ENCODE measurements around the gene ADORA1.

Gene ADORA1

DNA sequence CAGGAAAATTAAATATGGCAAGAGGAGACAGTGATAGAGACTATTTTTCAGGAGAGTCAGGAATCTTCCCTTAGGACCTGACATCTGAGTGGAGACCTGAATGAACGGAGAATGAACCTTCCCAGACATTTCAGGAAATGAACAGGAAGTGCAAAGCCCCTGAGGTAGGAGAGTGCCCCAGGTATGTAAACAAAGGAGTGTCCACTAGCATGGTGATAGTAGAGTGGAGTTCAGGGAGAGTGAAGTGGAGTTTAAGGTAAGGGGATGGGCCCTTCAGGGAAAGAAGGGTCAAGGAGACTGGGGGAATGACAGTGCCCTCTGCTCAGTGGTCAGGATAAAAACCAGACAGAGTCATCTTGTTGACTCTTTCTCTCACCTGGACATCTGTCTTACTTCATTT lies 28.8 kb downstream of the ADORA1 start:
- no peak for DNase-seq (ENCODE audit: low read depth in 2 of 2)

DNA sequence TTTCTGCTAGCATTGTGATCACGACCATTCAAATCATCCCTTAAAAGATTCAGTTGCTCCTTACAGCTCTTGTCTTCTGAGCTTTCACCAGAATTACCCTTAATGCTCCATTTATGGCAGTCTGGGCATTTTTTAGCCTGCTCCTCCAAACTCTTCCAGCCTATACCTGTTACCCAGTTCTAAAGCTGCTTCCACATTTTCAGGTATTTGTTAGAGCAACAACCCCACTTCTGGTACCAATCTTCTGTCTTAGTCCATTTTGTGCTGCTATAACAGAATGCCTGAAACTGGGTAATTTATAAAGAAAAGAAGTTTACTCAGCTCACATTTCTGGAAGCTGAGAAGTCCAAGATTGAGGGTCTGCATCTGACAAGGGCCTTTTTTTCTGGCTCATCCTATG lies 30.9 kb downstream of the ADORA1 start:
- DNase-seq (ENCODE audit: low read depth in 2 of 2) = no peak

DNA sequence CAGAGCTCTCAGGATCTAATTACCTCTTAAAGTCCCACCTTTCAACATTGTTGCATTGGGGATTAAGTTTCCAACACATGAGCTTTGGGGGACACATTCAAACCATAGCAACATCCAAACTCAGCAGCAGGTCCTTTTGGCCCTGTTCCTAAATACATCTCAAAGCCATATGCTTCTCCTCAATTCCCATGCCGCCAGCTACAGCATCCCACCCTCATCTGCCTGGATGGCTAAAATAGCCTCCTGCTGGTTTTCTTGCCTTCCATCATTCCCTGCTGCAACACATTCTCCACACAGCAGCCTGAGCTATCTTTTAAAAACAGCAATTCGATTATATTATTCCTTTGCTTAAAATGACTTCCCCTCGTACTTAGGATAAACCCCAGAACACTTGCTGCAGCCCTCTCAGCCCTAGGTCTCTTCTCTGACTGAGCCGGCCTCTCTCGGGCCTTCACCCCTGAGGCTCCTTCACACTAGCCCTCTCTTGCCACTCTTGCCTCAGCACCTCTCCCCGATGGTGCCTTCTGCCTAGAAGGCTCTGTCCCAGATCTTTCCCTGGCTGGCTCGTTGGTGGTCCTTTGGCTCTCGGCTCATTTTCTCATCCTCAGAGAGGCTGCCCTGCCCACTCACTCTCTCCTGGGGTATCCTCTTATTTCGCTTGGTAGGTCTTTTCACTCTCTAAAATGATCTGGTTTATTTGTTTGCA lies 31.6 kb downstream of the ADORA1 start:
- DNase-seq (ENCODE audit: low read depth in 2 of 2) = no peak

DNA sequence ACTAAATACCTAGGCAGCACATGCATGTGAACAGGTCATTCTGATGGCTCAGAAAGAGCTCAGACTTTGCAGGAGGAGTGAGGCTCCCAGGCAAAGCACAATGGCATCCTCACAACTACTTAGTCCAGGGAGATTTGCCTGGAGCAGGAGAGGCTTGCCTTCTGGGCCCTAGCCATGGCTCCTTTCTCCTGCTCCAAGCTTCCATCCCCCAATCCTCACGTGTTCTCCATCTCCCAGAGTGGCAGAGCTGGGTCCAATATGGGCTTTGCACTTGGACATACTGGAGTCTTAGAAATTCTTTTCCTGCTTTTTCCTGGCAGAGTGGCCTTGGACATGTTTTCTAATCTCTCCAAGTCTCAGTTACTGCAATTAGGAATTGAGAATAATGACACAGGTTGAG lies 32.3 kb downstream of the ADORA1 start:
- DNase-seq (ENCODE audit: low read depth in 2 of 2) = no peak

DNA sequence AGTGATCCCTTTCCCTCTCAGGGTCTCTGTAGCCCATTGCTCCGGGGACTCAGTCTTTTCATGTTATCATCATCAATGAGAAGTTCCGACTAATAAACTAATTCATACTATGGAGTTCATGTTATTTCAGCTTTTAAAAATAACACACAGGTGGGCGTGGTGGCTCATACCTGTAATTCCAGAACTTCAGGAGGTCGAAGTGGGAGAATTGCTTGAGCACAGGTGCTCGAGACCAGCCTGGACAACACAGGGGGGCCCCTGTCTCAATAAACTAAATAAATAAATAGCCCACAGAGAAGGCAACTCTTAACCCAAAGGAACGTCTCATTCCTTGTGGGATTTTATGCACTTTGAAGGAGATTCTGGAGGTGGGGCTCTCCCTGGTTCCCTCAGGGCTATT lies 33.6 kb downstream of the ADORA1 start:
- no peak for DNase-seq (ENCODE audit: low read depth in 2 of 2)

DNA sequence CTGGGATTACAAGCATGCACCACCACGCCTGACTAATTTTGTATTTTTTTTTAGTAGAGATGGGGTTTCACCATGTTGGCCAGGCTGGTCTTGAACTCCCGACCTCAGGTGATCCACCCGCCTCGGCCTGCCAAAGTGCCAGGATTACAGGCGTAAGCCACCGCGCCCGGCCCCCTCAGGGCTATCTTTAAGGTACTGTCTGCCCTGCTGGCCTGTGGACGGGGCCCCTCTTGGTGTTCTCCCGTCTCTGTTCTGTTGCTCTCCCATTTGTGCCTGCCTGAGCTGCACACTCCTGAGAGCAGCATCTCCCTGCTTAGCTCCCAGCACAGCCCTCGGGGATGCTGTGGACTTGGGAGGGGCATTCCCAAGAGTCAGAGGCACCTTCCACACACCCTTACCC lies 34.2 kb downstream of the ADORA1 start:
- DNase-seq (ENCODE audit: low read depth in 2 of 2) = no peak

DNA sequence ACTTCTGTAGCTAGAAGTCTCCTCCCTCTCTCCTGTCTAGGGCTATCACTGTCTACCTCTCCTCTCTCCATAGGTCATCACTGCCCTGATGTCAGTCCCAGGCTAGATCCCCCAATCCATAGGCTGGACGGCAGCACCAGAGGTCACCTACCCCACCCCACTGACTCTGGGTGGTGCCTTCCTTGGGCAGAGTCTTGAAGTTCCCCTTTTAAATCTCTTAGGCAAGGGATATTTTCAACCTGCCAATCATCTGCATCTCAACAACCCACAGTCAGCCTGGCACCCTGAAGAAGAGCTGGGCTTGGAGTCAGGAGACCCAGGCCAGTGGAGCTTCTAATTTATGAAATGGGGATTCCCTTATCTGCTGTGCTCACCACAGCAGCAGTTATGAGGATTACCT lies 34.9 kb downstream of the ADORA1 start:
- no peak for DNase-seq (ENCODE audit: low read depth in 2 of 2)

DNA sequence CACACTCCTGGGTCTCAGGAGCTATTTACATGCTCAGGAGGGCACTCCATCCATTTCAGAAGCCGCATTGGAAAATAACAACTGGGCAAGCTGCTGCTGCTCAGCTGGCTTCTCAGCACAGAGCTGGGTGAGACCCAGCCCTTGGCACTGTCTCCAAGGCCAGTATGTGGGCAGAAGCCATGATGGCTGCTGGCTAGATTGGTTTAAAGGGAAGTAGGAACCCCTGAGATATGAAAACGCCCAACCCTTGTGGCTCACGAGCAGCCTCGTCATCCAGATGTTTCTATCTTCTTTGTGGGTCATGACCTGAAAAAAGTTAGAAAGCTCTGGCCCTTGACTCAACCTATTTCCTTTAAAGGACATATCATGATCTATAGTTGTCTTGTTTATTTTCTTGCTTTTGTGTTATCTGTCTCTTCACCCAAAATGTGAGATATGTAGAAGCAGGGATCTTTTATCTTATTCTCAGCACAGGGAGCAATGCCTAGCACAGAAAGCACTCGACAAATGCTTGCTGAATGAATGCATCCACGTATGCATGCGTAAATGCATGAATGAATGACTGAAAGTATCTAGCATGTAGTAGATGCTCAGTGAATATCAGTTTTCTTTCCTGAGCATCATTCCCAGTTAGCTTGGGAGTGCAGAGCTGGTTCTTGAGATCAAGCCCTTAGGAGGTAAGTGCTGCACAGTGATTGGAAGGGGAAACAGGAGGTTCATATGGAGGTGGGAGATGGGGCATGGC lies 36.5 kb downstream of the ADORA1 start:
- DNase-seq (ENCODE audit: low read depth in 2 of 2) = no peak

DNA sequence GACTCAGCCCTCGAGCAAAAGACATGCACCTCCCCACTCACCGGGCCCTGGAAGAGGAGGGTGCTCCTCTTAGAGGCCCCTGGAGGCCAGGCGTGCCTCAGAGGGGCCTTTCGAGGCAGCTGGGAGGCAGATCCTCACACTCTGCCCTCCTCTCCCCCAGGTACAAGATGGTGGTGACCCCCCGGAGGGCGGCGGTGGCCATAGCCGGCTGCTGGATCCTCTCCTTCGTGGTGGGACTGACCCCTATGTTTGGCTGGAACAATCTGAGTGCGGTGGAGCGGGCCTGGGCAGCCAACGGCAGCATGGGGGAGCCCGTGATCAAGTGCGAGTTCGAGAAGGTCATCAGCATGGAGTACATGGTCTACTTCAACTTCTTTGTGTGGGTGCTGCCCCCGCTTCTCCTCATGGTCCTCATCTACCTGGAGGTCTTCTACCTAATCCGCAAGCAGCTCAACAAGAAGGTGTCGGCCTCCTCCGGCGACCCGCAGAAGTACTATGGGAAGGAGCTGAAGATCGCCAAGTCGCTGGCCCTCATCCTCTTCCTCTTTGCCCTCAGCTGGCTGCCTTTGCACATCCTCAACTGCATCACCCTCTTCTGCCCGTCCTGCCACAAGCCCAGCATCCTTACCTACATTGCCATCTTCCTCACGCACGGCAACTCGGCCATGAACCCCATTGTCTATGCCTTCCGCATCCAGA lies 37.7 kb downstream of the ADORA1 start:
- DNase-seq (ENCODE audit: low read depth in 2 of 2) = no peak

DNA sequence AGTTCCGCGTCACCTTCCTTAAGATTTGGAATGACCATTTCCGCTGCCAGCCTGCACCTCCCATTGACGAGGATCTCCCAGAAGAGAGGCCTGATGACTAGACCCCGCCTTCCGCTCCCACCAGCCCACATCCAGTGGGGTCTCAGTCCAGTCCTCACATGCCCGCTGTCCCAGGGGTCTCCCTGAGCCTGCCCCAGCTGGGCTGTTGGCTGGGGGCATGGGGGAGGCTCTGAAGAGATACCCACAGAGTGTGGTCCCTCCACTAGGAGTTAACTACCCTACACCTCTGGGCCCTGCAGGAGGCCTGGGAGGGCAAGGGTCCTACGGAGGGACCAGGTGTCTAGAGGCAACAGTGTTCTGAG lies 38.3 kb downstream of the ADORA1 start:
- no peak for DNase-seq (ENCODE audit: low read depth in 2 of 2)

DNA sequence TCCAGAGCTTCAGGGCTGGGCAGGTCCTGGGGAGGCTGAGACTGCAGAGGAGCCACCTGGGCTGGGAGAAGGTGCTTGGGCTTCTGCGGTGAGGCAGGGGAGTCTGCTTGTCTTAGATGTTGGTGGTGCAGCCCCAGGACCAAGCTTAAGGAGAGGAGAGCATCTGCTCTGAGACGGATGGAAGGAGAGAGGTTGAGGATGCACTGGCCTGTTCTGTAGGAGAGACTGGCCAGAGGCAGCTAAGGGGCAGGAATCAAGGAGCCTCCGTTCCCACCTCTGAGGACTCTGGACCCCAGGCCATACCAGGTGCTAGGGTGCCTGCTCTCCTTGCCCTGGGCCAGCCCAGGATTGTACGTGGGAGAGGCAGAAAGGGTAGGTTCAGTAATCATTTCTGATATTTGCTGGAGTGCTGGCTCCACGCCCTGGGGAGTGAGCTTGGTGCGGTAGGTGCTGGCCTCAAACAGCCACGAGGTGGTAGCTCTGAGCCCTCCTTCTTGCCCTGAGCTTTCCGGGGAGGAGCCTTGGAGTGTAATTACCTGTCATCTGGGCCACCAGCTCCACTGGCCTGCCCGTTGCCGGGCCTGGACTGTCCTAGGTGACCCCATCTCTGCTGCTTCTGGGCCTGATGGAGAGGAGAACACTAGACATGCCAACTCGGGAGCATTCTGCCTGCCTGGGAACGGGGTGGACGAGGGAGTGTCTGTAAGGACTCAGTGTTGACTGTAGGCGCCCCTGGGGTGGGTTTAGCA lies 38.8 kb downstream of the ADORA1 start:
- no peak for DNase-seq (ENCODE audit: low read depth in 2 of 2)

DNA sequence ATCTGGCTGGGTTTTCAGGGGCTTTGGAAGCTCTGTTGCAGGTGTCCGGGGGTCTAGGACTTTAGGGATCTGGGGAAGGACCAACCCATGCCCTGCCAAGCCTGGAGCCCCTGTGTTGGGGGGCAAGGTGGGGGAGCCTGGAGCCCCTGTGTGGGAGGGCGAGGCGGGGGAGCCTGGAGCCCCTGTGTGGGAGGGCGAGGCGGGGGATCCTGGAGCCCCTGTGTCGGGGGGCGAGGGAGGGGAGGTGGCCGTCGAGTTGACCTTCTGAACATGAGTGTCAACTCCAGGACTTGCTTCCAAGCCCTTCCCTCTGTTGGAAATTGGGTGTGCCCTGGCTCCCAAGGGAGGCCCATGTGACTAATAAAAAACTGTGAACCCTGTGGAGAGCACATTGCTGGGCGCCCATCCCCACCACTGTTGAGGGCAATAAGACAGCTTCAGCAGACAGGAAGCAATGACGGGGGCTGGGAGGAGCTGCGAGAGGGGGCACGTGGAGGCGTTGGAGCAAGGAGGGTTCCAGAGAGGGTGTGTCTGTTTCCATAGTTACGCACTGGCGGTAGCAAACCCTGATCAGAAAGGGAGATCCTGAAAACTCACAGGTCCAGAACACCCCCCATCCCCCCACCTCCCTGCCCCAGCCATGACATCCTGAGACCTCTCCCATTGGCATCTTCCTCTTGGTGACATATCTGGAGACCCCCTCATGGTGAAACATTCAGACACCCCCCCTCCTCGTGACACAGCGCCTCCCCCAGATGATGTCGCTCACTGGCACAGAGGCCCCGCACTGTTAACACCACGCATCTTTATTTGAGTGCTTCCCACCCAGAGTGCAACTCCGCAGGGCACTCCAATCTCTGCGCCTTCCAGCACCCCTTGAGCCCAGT lies 39.7 kb downstream of the ADORA1 start:
- DNase-seq (ENCODE audit: low read depth in 2 of 2) = no peak

DNA sequence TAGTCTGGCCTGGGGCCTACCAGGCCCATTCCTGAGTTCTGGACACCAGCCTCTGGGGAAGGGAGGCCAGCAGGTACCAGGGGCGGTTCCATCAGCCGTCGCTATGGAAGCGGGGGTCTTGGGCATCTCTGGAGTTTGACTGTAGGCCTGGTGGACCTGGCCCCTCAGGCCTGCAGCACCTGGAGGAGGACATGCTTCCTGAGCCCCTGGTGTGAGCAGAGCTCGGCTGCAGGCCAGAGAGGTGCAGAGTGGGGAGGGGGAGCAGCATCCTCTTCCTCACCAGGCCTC lies 40.3 kb downstream of the ADORA1 start:
- DNase-seq (ENCODE audit: low read depth in 2 of 2) = no peak

DNA sequence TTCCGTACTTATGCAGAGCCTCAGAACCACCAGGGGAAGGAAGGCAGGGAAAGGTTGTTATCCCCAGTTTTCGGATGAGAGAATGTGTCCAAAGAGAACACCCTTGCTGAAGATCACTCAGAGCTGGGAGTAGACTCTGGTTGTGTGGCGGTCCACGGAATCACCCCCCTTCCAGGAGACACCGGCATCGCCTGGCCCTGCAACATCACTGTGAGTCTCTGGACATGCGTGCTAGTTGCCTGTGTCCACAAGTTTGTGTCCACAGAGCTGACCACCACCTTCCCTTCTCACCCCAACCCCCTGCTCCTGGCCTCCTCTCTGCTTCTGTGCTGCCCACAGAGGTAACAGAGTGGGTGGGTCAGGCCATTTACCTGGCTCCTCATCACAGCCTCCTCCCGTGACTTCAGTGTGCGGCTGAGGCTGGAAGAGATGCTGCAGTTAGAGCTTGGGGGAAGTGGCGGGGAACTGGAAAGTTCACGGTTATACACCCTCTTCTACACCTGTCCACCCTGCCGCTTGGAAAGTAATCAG lies 40.8 kb downstream of the ADORA1 start:
- DNase-seq (ENCODE audit: low read depth in 2 of 2) = no peak

DNA sequence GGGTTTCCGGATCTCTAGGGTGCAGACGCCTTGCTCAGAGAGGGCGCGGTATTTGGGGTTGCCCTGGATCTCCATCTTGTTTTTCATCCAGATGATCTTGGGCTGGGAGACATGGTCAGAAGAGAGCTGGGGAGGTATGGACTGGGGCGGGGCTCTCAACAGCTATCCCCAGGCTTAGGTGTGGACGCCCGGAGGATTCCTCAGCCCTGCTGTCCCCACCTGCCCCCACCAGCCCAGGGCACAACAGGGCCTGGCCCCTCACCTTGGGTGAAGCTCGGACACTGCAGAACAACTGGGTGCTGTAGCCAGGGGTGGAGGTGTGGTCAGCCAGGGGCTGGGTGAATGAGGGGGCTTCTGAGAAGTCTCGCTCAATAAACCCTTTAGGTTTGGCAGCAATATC lies 41.5 kb downstream of the ADORA1 start:
- no peak for DNase-seq (ENCODE audit: low read depth in 2 of 2)

DNA sequence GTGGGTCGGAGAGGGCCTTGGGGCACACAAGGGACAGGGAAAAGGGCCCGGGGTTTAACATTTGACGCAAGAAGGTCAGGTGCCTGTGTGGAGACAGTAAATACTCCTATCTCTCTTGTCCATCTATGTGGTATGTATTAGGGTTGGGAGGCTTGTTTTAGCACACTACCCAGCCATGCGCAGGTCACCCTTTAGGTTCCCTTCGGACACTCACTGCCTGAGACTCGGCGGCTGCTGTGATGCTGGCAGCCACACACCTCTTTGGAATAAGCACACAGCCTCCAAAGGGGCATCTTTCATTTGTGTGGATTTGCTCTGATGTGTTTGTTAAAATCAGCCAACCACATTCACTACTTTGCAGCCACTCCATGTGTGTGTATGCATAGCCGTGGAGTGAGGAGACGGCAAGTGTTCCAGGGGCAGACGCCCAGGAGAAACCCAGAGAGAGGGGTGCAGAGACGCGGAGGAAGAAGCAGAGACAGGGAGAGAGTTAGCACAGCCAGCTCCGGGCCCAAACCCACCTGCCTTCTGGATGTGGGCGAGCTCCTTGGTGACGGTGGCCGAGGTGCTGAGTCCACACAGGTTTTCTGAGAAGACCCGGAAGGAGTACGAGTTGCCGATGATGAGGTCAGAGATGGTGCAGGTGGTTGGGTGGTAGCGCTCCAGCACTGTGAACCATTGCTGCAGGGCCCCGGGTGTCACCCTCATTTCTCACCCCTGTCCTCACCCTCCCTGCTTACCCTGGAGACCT lies 42.4 kb downstream of the ADORA1 start:
- no peak for DNase-seq (ENCODE audit: low read depth in 2 of 2)

DNA sequence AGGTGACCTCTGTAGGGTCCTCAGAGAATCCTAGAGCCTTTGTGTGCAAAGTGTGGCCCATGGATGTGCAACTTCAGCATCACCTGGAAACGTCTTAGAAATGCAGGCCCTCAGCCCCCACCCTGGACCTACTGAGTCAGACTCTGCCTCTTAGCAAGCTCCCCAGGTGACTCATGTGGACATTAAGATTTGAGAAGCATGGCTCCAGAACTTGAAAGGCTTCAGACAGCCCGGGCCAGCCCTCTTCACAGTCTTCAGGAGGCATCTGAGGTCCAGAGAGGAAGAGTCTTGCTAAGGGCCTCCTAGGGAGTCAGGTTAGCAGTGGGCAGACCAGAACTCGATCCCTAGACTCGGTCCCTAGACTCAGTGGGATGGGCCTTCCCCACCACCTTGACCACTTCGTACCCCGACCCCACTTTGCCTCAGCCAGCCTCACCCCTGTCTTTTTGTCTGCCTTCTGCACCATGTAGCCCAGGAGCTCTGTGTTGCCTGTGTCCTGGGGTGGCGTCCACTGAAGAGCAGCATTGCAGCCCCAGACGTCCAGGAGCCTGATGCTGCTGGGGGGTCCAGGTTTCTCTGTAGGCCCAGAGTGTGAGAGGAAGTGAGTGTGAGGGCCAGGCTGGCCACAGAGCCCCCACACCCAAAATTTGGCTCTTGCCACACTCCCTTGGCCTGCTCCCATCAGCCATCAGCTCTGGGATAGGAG lies 43.3 kb downstream of the ADORA1 start:
- DNase-seq (ENCODE audit: low read depth in 2 of 2) = no peak

DNA sequence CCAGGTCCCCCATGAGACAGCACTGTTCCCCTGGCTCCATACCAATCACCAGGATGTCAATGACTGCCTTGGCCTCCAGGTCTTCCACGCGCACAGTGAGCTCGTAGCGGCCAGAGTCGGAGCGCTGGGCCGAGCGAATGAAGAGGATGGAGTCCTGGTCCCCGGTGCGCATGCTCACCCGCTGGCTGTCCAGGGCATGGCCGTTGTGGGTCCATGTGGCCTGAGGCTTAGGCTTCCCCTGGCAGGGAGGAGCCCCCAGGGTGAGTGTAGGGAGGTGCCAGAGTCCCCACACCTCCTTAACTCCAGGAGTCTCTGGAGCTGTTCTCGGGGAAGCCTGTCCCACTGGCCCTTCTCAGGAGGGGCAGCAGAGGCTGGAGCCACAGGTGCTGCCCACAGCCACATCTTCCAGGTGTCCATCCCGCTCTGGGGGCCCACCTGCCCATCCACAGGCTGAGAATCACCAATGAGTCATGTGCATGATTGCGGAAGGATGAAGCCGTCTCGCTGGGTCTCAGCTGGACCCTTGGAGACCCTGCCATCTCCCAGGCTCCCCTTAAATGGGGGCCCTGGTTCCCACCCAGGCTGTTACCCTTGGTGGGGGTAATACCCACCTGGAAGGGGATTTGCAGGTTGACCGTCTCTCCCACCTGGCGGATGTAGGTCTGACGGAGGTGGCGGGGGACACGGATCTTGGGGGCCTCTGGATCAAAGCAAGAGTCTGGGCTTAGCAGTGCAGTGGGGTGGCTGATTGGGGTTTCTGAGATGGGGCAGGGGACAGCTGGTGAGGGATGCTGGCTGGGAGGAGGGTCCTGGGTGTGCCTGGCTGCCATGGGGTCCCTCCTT lies 44.0 kb downstream of the ADORA1 start:
- no peak for DNase-seq (ENCODE audit: low read depth in 2 of 2)

Data from stimulated activated CD4-positive, alpha-beta T cell treated with anti-CD3 and anti-CD28 coated beads, Interleukin-15, amount 100 ng/mL, for 48 hours (primary cell).